ENCODE measurements around the gene HES6.

GRCh38 chr2:238244151-238244550 lies 4.3 kb upstream of the HES6 start:
- TF ChIP-seq CTCF (IDR thresholded peaks at IDR 0.05 in 2 of 3, conservative IDR thresholded peaks at IDR 0.05 in 1 of 3; ENCODE audit: control insufficient read depth in 2 of 3, extremely low read depth in 1 of 3, insufficient read depth in 1 of 3, low read depth in 3 of 3, low read length in 3 of 3) (no peak), MYC (IDR thresholded peaks at IDR 0.05; ENCODE audit: insufficient read depth, insufficient read length, insufficient replicate concordance, low read length, severe bottlenecking) (no peak), POLR2A (IDR thresholded peaks at IDR 0.05; ENCODE audit: low read depth, low read length) (no peak), POLR2AphosphoS5 (IDR thresholded peaks at IDR 0.05; ENCODE audit: low read length) (no peak), KLF5 (IDR thresholded peaks at IDR 0.05; ENCODE audit: partially characterized antibody) (no peak), EZH2 (IDR thresholded peaks at IDR 0.05; ENCODE audit: borderline replicate concordance, control insufficient read depth, low read depth, low read length) (no peak), ATF7 (IDR thresholded peaks at IDR 0.05; ENCODE audit: low read depth) (no peak), CREM (IDR thresholded peaks at IDR 0.05; ENCODE audit: low read depth) (no peak), BRCA1 (IDR thresholded peaks at IDR 0.05; ENCODE audit: low read depth, low read length) (no peak), MAX (IDR thresholded peaks at IDR 0.05; ENCODE audit: low read depth, low read length) (no peak), NBN (IDR thresholded peaks at IDR 0.05) (no peak), PBX3 (IDR thresholded peaks at IDR 0.05; ENCODE audit: insufficient replicate concordance, low read depth, low read length) (no peak), BCLAF1 (IDR thresholded peaks at IDR 0.05) (no peak)
- TF ChIP-seq, protein P1, sequence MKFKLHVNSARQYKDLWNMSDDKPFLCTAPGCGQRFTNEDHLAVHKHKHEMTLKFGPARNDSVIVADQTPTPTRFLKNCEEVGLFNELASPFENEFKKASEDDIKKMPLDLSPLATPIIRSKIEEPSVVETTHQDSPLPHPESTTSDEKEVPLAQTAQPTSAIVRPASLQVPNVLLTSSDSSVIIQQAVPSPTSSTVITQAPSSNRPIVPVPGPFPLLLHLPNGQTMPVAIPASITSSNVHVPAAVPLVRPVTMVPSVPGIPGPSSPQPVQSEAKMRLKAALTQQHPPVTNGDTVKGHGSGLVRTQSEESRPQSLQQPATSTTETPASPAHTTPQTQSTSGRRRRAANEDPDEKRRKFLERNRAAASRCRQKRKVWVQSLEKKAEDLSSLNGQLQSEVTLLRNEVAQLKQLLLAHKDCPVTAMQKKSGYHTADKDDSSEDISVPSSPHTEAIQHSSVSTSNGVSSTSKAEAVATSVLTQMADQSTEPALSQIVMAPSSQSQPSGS (IDR thresholded peaks at IDR 0.05; ENCODE audit: low read length), result no peak

All from GM12878 (cell line).